DMS53 treated with DMSO at 0.1 percent for 48 hours (cell line): ENCODE measurements around the gene FARS2.
A peak's percentile ranks its signal among the peaks of the same experiment; 100 is the strongest.

Source experiments
- DNase-seq: peaks from one replicate; lab custom pipeline; 2025; ENCODE audit not compliant: unreplicated experiment; lab: John Stamatoyannopoulos, UW

FARS2 gene

GRCh38 chr6:5657684-5658430 is 396.5 kb downstream of the FARS2 start:
- DNase-seq, result no peak

- DNase-seq, result no peak
Observed at GRCh38 chr6:5659467-5659866, 398.2 kb downstream of the FARS2 start.

GRCh38 chr6:5660772-5661171 is 399.5 kb downstream of the FARS2 start:
- no peak for DNase-seq

GRCh38 chr6:5662797-5663196 is 401.5 kb downstream of the FARS2 start:
- no peak for DNase-seq

GRCh38 chr6:5663259-5663658 is 401.9 kb downstream of the FARS2 start:
- DNase-seq, result no peak

GRCh38 chr6:5663739-5664138 is 402.4 kb downstream of the FARS2 start:
- no peak for DNase-seq

GRCh38 chr6:5664149-5664548 is 402.8 kb downstream of the FARS2 start:
- no peak for DNase-seq

- no peak for DNase-seq
Observed at GRCh38 chr6:5665173-5665572, 403.9 kb downstream of the FARS2 start.

- DNase-seq, result no peak
Observed at GRCh38 chr6:5665667-5666066, 404.4 kb downstream of the FARS2 start.

- no peak for DNase-seq
Observed at GRCh38 chr6:5666695-5667094, 405.4 kb downstream of the FARS2 start.

- DNase-seq, result no peak
Observed at GRCh38 chr6:5667737-5668136, 406.4 kb downstream of the FARS2 start.

- no peak for DNase-seq
Observed at GRCh38 chr6:5670381-5670780, 409.1 kb downstream of the FARS2 start.

- peak; percentile 16 for DNase-seq
Observed at GRCh38 chr6:5670811-5671561, 409.7 kb downstream of the FARS2 start.

- no peak for DNase-seq
Observed at GRCh38 chr6:5671601-5672559, 410.6 kb downstream of the FARS2 start.

- no peak for DNase-seq
Observed at GRCh38 chr6:5672581-5673011, 411.3 kb downstream of the FARS2 start.

- no peak for DNase-seq
Observed at GRCh38 chr6:5673019-5673790, 411.9 kb downstream of the FARS2 start.

- DNase-seq, result no peak
Observed at GRCh38 chr6:5674141-5674540, 412.8 kb downstream of the FARS2 start.

GRCh38 chr6:5674721-5675120 is 413.4 kb downstream of the FARS2 start:
- no peak for DNase-seq

GRCh38 chr6:5676701-5677100 is 415.4 kb downstream of the FARS2 start:
- no peak for DNase-seq

GRCh38 chr6:5677219-5678000 is 416.1 kb downstream of the FARS2 start:
- DNase-seq, result no peak
